GM20000 (cell line): ENCODE data around the gene MTCL3.

Experiments
- DNase-seq: peaks from one replicate; pipeline ENCODE4 v3.0.0; 2012; ENCODE audit warnings: low spot score
- CTCF ChIP-seq: IDR thresholded peaks from 2 replicates; pipeline ENCODE4 v1.5.1; 2012; ENCODE audit warnings: mild to moderate bottlenecking, control low read depth; ENCODE audit errors: extremely low read depth, missing control alignments

MTCL3 gene

GRCh38 chr6:127515234-127515793, 3.8 kb downstream of the MTCL3 start:
- DNase-seq = peak; percentile 33
- TF ChIP-seq CTCF = no peak

GRCh38 chr6:127514773-127515227, 4.3 kb downstream of the MTCL3 start:
- no peak for TF ChIP-seq CTCF
- no peak for DNase-seq

- TF ChIP-seq CTCF = no peak
- DNase-seq = peak; percentile 30
Measured at GRCh38 chr6:127514179-127514772, 4.9 kb downstream of the MTCL3 start.

GRCh38 chr6:127513425-127513824, 5.7 kb downstream of the MTCL3 start:
- DNase-seq = no peak
- no peak for TF ChIP-seq CTCF

- DNase-seq = no peak
- no peak for TF ChIP-seq CTCF
Measured at GRCh38 chr6:127510876-127511275, 8.3 kb downstream of the MTCL3 start.

GRCh38 chr6:127506894-127507293, 12.2 kb downstream of the MTCL3 start:
- TF ChIP-seq CTCF = no peak

GRCh38 chr6:127503022-127503421, 16.1 kb downstream of the MTCL3 start:
- DNase-seq = no peak
- TF ChIP-seq CTCF = no peak

More at GRCh38 chr6:127506894-127507293, 12.2 kb downstream of the MTCL3 start:
- DNase-seq = no peak
